ENCODE measurements around the gene DNAJC5G. TPM values are rescaled to one million over a fixed set of nuclear protein-coding genes. Genes with fewer than 3 reads are reported as not detected.
A peak's percentile ranks its signal among the peaks of the same experiment; 100 is the strongest.

Gene DNAJC5G
- polyA plus RNA-seq, 1 of the 3 experiments (the other 2 are of a cell fraction) = 0.18 TPM

- H3K4me3 ChIP-seq (ENCODE audit: low read depth in 2 of 2, low read length in 1 of 2) = no peak overlapping the region
- DNase-seq = no peak
- H3K4me1 ChIP-seq (ENCODE audit: control insufficient read depth in 1 of 2, insufficient read depth in 2 of 2, low read depth in 1 of 2, low read length in 1 of 2) = peaks cover 0 to 18% of the 10 kb centered on the region in 2 experiments; a peak in 1 of 4 replicates
- H3K27ac ChIP-seq (ENCODE audit: low read depth in 2 of 2, low read length in 1 of 2) = no peak overlapping the region
- POLR2A ChIA-PET = interaction anchor here (1.7 kb wide), 1 partner anchor 16 kb away, joined by 4 read pairs; the partner anchor contains the start of gene MPV17
- no peaks in the 10 kb centered on the region for H3K79me2 ChIP-seq (ENCODE audit: insufficient read depth)
- H3K36me3 ChIP-seq (replicated peaks in 1 of 2; ENCODE audit: control insufficient read depth in 1 of 2, insufficient read depth in 2 of 2, low read length in 1 of 2) = no peaks in the 10 kb centered on the region
- H4K20me1 ChIP-seq (ENCODE audit: insufficient read depth) = peaks cover 10% of the 10 kb centered on the region; the same call in 1 of the 2 replicates
- TF ChIP-seq RAD21 (IDR thresholded peaks at IDR 0.05; ENCODE audit: low read length) = no peak
- TF ChIP-seq GATA2 (CRISPR knock-in tag; IDR thresholded peaks at IDR 0.05) = no peak
- TF ChIP-seq USF2 (IDR thresholded peaks at IDR 0.05; ENCODE audit: borderline replicate concordance, low read depth, low read length) = no peak
- H3K9ac ChIP-seq = no peak overlapping the region
- H3K9me2 ChIP-seq = no peaks in the 10 kb centered on the region
- peaks cover 15% of the 10 kb centered on the region; the same call in 1 of the 2 replicates for H3K27me3 ChIP-seq (ENCODE audit: insufficient read depth)
- CTCF ChIA-PET = interaction anchor here (1.0 to 18.7 kb wide), 8 partner anchors 7 to 207 kb away, joined by 3 to 284 read pairs (median 50); partner anchors contain the start of genes EIF2B4, SLC30A3 and TRIM54
- H3K4me2 ChIP-seq = no peak overlapping the region
- peaks cover 4% of the 10 kb centered on the region for H3F3A ChIP-seq (replicated peaks; ENCODE audit: insufficient read depth)
- WGBS (ENCODE audit: low lambda C conversion rate) = 84% methylated on average over 23 of the region's 26 CpGs
- H3K9me3 ChIP-seq = no peaks in the 10 kb centered on the region
- no peak overlapping the region for H2AFZ ChIP-seq (ENCODE audit: low read depth)
These were observed 30.9 kb downstream of the DNAJC5G start for GRCh38 chr2:27306136-27306535.

- no peaks in the 10 kb centered on the region for H3K79me2 ChIP-seq (ENCODE audit: insufficient read depth)
- ChIA-PET CTCF (interaction anchor here (1.0 to 8.3 kb wide), 8 partner anchors 7 to 208 kb away, joined by 3 to 123 read pairs (median 28); partner anchors contain the start of genes EIF2B4 and SLC30A3), POLR2A (interaction anchor here (0.6 to 1.7 kb wide), 2 partner anchors 50 to 145 kb away, joined by 4 to 5 read pairs; partner anchors contain the start of gene GTF3C2)
- DNase-seq = peak; percentile 75
- no peaks in the 10 kb centered on the region for H3K9me3 ChIP-seq
- H3K27me3 ChIP-seq (ENCODE audit: insufficient read depth) = peaks cover 15% of the 10 kb centered on the region; the same call in 1 of the 2 replicates
- H3K36me3 ChIP-seq (replicated peaks in 1 of 2; ENCODE audit: control insufficient read depth in 1 of 2, insufficient read depth in 2 of 2, low read length in 1 of 2) = peaks cover 2 to 5% of the 10 kb centered on the region in 2 experiments
- peaks cover 4% of the 10 kb centered on the region for H3F3A ChIP-seq (replicated peaks; ENCODE audit: insufficient read depth)
- peaks cover 0 to 18% of the 10 kb centered on the region in 2 experiments; a peak in 1 of 4 replicates for H3K4me1 ChIP-seq (ENCODE audit: control insufficient read depth in 1 of 2, insufficient read depth in 2 of 2, low read depth in 1 of 2, low read length in 1 of 2)
- H2AFZ ChIP-seq (ENCODE audit: low read depth) = no peak overlapping the region
- H4K20me1 ChIP-seq (ENCODE audit: insufficient read depth) = peaks cover 10% of the 10 kb centered on the region; the same call in 1 of the 2 replicates
- H3K9ac ChIP-seq = no peak overlapping the region
- WGBS (ENCODE audit: low lambda C conversion rate) = 65% methylated on average over 46 of the region's 51 CpGs
- peak overlapping the region; percentile 35; the same call in 1 of the 2 replicates for H3K4me2 ChIP-seq
- H3K9me2 ChIP-seq = no peaks in the 10 kb centered on the region
- no peak overlapping the region for H3K27ac ChIP-seq (ENCODE audit: low read depth in 2 of 2, low read length in 1 of 2)
- no peak overlapping the region for H3K4me3 ChIP-seq (ENCODE audit: low read depth in 2 of 2, low read length in 1 of 2)
- no peak for TF ChIP-seq SIN3A (IDR thresholded peaks at IDR 0.05; ENCODE audit: borderline replicate concordance, low read depth, low read length)
- TF ChIP-seq SMC3 (IDR thresholded peaks at IDR 0.05; ENCODE audit: low read depth, low read length) = no peak
- no peak for TF ChIP-seq IRF3 (IDR thresholded peaks at IDR 0.05; ENCODE audit: low read depth, low read length)
- TF ChIP-seq NRF1 (IDR thresholded peaks at IDR 0.05; ENCODE audit: low read depth, low read length) = no peak
- no peak for TF ChIP-seq CTCF (IDR thresholded peaks at IDR 0.05)
- TF ChIP-seq GATA2 (CRISPR knock-in tag; IDR thresholded peaks at IDR 0.05) = no peak
- TF ChIP-seq EP300 (IDR thresholded peaks at IDR 0.05; ENCODE audit: borderline replicate concordance in 1 of 2, low read depth in 1 of 2, low read length in 1 of 2) = no peak
- TF ChIP-seq USF2 (IDR thresholded peaks at IDR 0.05; ENCODE audit: borderline replicate concordance, low read depth, low read length) = no peak
- TF ChIP-seq FOXJ3 (CRISPR knock-in tag; IDR thresholded peaks at IDR 0.05) = no peak
- TF ChIP-seq RXRA (IDR thresholded peaks at IDR 0.05; ENCODE audit: borderline replicate concordance, low read depth) = no peak
- TF ChIP-seq ELF1 (IDR thresholded peaks at IDR 0.05) = no peak
- no peak for TF ChIP-seq GABPA (IDR thresholded peaks at IDR 0.05; ENCODE audit: low read depth)
- no peak for TF ChIP-seq USF1 (IDR thresholded peaks at IDR 0.05; ENCODE audit: borderline replicate concordance, low read depth)
- no peak for TF ChIP-seq TAF1 (IDR thresholded peaks at IDR 0.05; ENCODE audit: borderline replicate concordance, low read depth, low read length)
- no peak for TF ChIP-seq NFIC (IDR thresholded peaks at IDR 0.05; ENCODE audit: borderline replicate concordance)
These were observed 31.5 kb downstream of the DNAJC5G start for GRCh38 chr2:27306573-27307286.
